Measurements from ENCODE around the gene PCDH15. TPM values are rescaled to one million over a fixed set of nuclear protein-coding genes. Genes with fewer than 3 reads are reported as not detected.

Gene PCDH15
- total RNA-seq, 1 experiment from 2014 or later, result 0.61 TPM

GRCh38 chr10:54550016-54550415 is 251.0 kb downstream of the PCDH15 start:
- H3K36me3 Mint-ChIP-seq (ENCODE audit: insufficient read depth in 1 of 3, low read depth in 3 of 3), result no peaks in the 10 kb centered on the region
- H3K9me3 Mint-ChIP-seq, result no peaks in the 10 kb centered on the region

More at GRCh38 chr10:54550016-54550415, 251.0 kb downstream of the PCDH15 start:
- no peak overlapping the region for H2AFZ ChIP-seq (ENCODE audit: low read length)
- no peak overlapping the region for H2BK20ac ChIP-seq (ENCODE audit: low read depth, low read length, poor library complexity, severe bottlenecking)
- H3K4me1 ChIP-seq (ENCODE audit: insufficient read depth, low read length), result no peaks in the 10 kb centered on the region
- no peaks in the 10 kb centered on the region for H3K79me2 ChIP-seq (ENCODE audit: insufficient read depth, low read length)
- Mint-ChIP-seq H3K27me3 (ENCODE audit: low read depth) (no peaks in the 10 kb centered on the region), H3K27ac (no peak overlapping the region), H3K4me1 (no peaks in the 10 kb centered on the region; a peak in 1 of 4 replicates), H3K4me3 (no peak overlapping the region)
- TF ChIP-seq CTCF (conservative IDR thresholded peaks at IDR 0.05), result no peak
- no peak for DNase-seq
- no peak overlapping the region for H2BK15ac ChIP-seq (ENCODE audit: low read depth, low read length)
- H3K9me3 ChIP-seq (ENCODE audit: control insufficient read depth, low read depth, low read length), result no peaks in the 10 kb centered on the region
- no CpG with 5 or more reads among the region's 3 CpGs for WGBS (ENCODE audit: extremely low coverage, insufficient read length, low lambda C conversion rate)
- H4K20me1 ChIP-seq (ENCODE audit: control insufficient read depth, insufficient read depth, insufficient read length), result no peaks in the 10 kb centered on the region
- H3K14ac ChIP-seq (ENCODE audit: insufficient read depth, low read length), result no peak overlapping the region
- H4K5ac ChIP-seq (ENCODE audit: insufficient read length, low read depth, low read length), result no peak overlapping the region
- H2BK120ac ChIP-seq (ENCODE audit: low read depth, low read length, poor library complexity, severe bottlenecking), result no peak overlapping the region
- no peak overlapping the region for H3K23ac ChIP-seq (ENCODE audit: insufficient read length, low read depth, low read length)
- no peak overlapping the region for H3K56ac ChIP-seq (ENCODE audit: insufficient read length, low read depth, low read length)
- H3T11ph ChIP-seq (ENCODE audit: low read length), result no peak overlapping the region
- no peak overlapping the region for H2AK5ac ChIP-seq (ENCODE audit: insufficient read length, low read length)
- no peaks in the 10 kb centered on the region for H3K23me2 ChIP-seq (ENCODE audit: insufficient read length, low read depth, low read length, poor library complexity, severe bottlenecking)
- no peak overlapping the region for H2BK12ac ChIP-seq (ENCODE audit: insufficient read length, low read depth, low read length)
- no peak overlapping the region for H3K27ac ChIP-seq (ENCODE audit: insufficient read length, low read depth, low read length)
- no peaks in the 10 kb centered on the region for H3K79me1 ChIP-seq (ENCODE audit: insufficient read depth, low read depth, low read length, poor library complexity, severe bottlenecking)
- no peak overlapping the region for H3K4ac ChIP-seq (ENCODE audit: low read depth, low read length)
- H4K8ac ChIP-seq (replicated peaks; ENCODE audit: insufficient read length, low read depth, low read length), result no peak overlapping the region
- no peak overlapping the region for H3K9ac ChIP-seq (ENCODE audit: extremely low read depth, insufficient read length, low read length)
- no peaks in the 10 kb centered on the region for H3K27me3 ChIP-seq (ENCODE audit: insufficient read depth, low read length)
- no peak overlapping the region for H3K18ac ChIP-seq (ENCODE audit: insufficient read length, low read depth, low read length)
- H2BK5ac ChIP-seq (ENCODE audit: insufficient read length, low read length), result no peak overlapping the region
- no peak overlapping the region for H3K4me2 ChIP-seq (ENCODE audit: insufficient read depth, insufficient read length, low read length)
- H4K91ac ChIP-seq (ENCODE audit: insufficient read length, low read depth, low read length), result no peak overlapping the region

Data from H9 (cell line).